ENCODE measurements around the gene FLOT1. TPM values are rescaled to one million over a fixed set of nuclear protein-coding genes. Genes with fewer than 3 reads are reported as not detected.
A peak's percentile ranks its signal among the peaks of the same experiment; 100 is the strongest.

The FLOT1 gene
- total and polyA plus RNA-seq, 9 of the 15 experiments (the other 6 are each of a cell fraction or from before 2014, with no cell fraction given) = 11.7 to 149 (median 118) TPM

GRCh38 chr6:30778001-30778635, 35.6 kb upstream of the FLOT1 start:
- DNase-seq (ENCODE audit: extremely low read depth in 1 of 4, low spot score in 3 of 4) = no peak
- Histone ChIP-seq H3K4me1 (replicated peaks in 1 of 2; ENCODE audit: control insufficient read depth in 2 of 2, insufficient read depth in 2 of 2, low read length in 2 of 2) (peaks cover 20 to 27% of the 10 kb centered on the region in 2 experiments), H3K27ac (ENCODE audit: extremely low read depth, low read depth, low read length) (no peak overlapping the region), H3K9ac (ENCODE audit: insufficient read depth in 1 of 2, low read depth in 2 of 2, low read length in 2 of 2) (peak overlapping the region in 1 of 2 experiments; percentile 11; a peak in 1 of 4 replicates), H3K9me1 (ENCODE audit: control insufficient read depth, insufficient read depth, low read length) (no peaks in the 10 kb centered on the region), H4K20me1 (replicated peaks; ENCODE audit: control insufficient read depth, insufficient read depth, low read length) (no peaks in the 10 kb centered on the region), H3K27me3 (ENCODE audit: control insufficient read depth in 2 of 2, insufficient read depth in 2 of 2, low read length in 2 of 2) (no peaks in the 10 kb centered on the region), H3K79me2 (ENCODE audit: control insufficient read depth, insufficient read depth, low read length) (no peaks in the 10 kb centered on the region), H2AFZ (ENCODE audit: low read depth, low read length) (no peak overlapping the region), H3K4me2 (ENCODE audit: insufficient read depth, low read length) (no peak overlapping the region), H3K9me3 (replicated peaks; ENCODE audit: control insufficient read depth, insufficient read depth, low read depth, low read length) (no peaks in the 10 kb centered on the region), H3K36me3 (ENCODE audit: control insufficient read depth, insufficient read depth, low read length) (no peaks in the 10 kb centered on the region), H3K4me3 (no peak overlapping the region)
- BruUV-seq (replicated peaks) = no TSS peak
- no peak for TF ChIP-seq VEZF1 (CRISPR knock-in tag; IDR thresholded peaks at IDR 0.05)
- TF ChIP-seq POLR2A (conservative IDR thresholded peaks at IDR 0.05) = no peak
- TF ChIP-seq ARID1B (IDR thresholded peaks at IDR 0.05) = no peak
- TF ChIP-seq PRDM10 (IDR thresholded peaks at IDR 0.05; ENCODE audit: partially characterized antibody) = no peak
- no peak for TF ChIP-seq TBL1XR1 (IDR thresholded peaks at IDR 0.05; ENCODE audit: low read length in 2 of 2)
- WGBS (ENCODE audit: insufficient coverage, low coverage, missing lambda C conversion rate) = 58% methylated on average over 3 of the region's 3 CpGs
- FAIRE-seq = no peak
- in situ Hi-C loops (cut with MboI) (no loop called here), intact Hi-C loops (cut with micrococcal nuclease) (no loop called here)
- ATAC-seq = no peak
- POLR2A ChIA-PET = interaction anchor here (0.7 to 3.0 kb wide), 4 partner anchors 9 to 12 kb away, joined by 3 to 8 read pairs (median 6); no protein-coding TSS in a partner anchor
- CTCF ChIA-PET (ENCODE audit: low intra/inter-chr PET ratio) = no interaction called here
